ENCODE results near the gene CTNND1.
"Not testable (repeated sequence)": the region's sequence is repeated elsewhere in the genome, so short reads cannot be mapped to it uniquely, and the experiment has no call there.

Gene CTNND1

DNA sequence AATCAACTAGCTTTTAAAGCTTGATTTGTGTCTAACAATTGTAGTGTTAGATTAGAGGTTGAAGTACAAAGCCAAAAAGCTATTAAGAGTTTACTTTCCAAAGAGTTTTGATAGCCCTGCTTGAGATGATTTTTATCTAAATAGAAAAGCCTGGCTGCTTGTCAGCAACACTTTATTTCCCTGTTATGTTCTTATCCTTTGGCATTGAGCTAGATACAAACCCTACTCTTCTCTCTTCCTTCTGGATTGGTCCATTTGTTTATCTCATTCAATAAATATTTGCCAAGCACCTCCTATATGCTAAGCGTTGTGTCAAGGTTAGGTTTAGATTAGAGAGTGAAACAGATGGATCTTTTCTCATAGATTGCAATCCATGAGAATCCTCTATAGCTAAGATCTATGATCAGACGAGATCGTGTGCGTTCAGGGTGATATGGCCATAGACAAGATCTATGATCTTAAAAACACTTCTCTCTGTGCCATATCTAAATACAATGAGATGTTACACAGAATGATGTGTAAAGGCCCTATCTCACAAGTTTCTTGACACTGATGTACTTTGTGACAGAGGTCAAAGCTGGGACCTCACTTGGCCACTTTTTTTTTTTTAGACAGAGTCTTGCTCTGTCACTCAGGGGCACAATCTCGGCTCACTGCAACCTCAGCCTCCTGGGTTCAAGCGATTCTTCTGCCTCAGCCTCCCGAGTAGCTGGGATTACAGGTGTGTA, 57.8 kb downstream of the CTNND1 start:
- no peak for TF ChIP-seq TAF1 (IDR thresholded peaks at IDR 0.05; ENCODE audit: borderline replicate concordance, low read depth, low read length)
- no peak for TF ChIP-seq POLR2AphosphoS5 (IDR thresholded peaks at IDR 0.05; ENCODE audit: low read depth, low read length)
- no peak for TF ChIP-seq POLR2A (IDR thresholded peaks at IDR 0.05; ENCODE audit: low read depth, low read length)
- no peak for FAIRE-seq

DNA sequence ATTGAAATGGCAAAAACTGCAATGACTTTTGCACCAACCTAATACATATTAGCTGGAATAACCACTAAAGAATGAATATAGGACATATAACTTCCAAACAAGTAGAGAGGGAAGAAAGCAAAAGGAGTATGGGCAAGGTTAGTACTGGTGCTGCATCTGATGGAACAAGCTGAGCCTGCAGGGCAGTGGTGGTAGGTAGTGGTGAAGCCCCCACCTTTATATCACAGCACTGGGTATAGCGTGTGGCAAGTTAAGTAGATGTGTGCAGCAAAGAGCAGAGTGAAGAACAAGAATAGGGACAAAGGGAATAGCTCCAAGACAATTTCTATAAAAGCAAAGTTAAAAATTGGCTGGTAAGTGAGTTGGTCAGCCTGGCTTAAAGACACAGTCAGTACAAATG, 62.3 kb downstream of the CTNND1 start:
- no peak for FAIRE-seq
- no peak for DNase-seq (ENCODE audit: insufficient read length)
- no peak for TF ChIP-seq TAF1 (IDR thresholded peaks at IDR 0.05; ENCODE audit: borderline replicate concordance, low read depth, low read length)
- TF ChIP-seq POLR2A (IDR thresholded peaks at IDR 0.05; ENCODE audit: low read depth, low read length): no peak
- TF ChIP-seq POLR2AphosphoS5 (IDR thresholded peaks at IDR 0.05; ENCODE audit: low read depth, low read length): no peak

More for the DNA sequence above, 57.8 kb downstream of the CTNND1 start:
- DNase-seq (ENCODE audit: insufficient read length): no peak

DNA sequence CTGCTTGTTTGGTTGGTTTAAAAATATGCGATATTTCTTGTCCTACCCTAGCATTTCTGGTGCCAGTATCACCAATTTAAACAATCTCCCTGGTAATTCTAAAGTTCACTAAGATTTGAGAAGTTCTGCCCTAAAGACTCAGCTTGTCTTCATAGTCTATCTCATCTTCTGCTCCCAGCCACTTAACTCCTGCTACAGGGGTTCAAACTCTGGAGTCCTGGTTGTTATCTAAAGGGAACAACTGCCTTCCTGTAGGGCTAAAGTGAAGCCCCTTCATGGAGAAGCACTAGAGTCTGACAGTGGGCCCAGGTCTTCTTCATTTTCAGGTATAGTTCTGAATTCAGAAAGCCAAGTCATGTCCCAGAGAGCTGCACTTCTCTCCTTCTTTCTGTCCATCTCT, 73.2 kb downstream of the CTNND1 start:
- no peak for FAIRE-seq
- TF ChIP-seq POLR2AphosphoS5 (IDR thresholded peaks at IDR 0.05; ENCODE audit: low read depth, low read length) (no peak), TAF1 (IDR thresholded peaks at IDR 0.05; ENCODE audit: borderline replicate concordance, low read depth, low read length) (no peak), POLR2A (IDR thresholded peaks at IDR 0.05; ENCODE audit: low read depth, low read length) (no peak)
- no peak for DNase-seq (ENCODE audit: insufficient read length)

DNA sequence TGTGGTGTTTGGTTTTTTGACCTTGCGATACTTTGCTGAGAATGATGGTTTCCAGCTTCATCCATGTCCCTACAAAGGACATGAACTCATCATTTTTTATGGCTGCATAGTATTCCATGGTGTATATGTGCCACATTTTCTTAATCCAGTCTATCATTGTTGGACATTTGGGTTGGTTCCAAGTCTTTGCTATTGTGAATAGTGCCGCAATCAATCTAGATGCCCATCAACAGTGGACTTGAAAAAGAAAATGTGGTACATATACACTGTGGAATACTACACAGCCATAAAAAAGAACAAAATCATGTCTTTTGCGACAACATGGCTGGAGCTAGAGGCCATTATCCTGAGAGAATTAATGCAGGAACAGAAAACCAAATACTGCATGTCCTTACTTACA, 77.0 kb downstream of the CTNND1 start:
- not testable (repeated sequence) for FAIRE-seq; DNase-seq (ENCODE audit: insufficient read length)

- DNase-seq (ENCODE audit: insufficient read length) (no peak), FAIRE-seq (no peak)
- TF ChIP-seq POLR2A (IDR thresholded peaks at IDR 0.05; ENCODE audit: low read depth, low read length) (no peak), POLR2AphosphoS5 (IDR thresholded peaks at IDR 0.05; ENCODE audit: low read depth, low read length) (no peak), TAF1 (IDR thresholded peaks at IDR 0.05; ENCODE audit: borderline replicate concordance, low read depth, low read length) (no peak)
These were observed 81.3 kb downstream of the CTNND1 start for GRCh38 chr11:57842873-57843272.

DNA sequence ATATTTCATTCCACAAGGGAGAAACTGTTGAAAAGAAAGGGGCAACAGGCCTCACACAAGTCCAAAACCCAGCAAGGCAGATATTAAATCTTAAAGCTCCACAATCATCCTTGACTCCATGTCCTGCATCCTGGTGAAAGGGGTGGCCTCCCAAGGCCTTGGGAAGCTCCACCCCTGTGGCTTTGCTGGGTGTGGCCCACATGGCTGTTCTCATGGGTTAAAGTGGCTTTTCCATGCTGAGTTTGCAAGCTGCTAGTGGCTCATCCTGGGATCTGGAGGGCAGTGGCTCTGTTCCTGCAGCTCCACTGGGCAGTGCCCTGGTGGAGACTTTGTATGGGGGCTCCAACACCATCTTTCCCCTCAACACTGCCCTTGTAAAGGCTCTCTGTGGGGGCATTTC, 106.4 kb downstream of the CTNND1 start:
- TF ChIP-seq POLR2A (IDR thresholded peaks at IDR 0.05; ENCODE audit: low read depth, low read length) (no peak), TAF1 (IDR thresholded peaks at IDR 0.05; ENCODE audit: borderline replicate concordance, low read depth, low read length) (no peak), POLR2AphosphoS5 (IDR thresholded peaks at IDR 0.05; ENCODE audit: low read depth, low read length) (no peak)
- no peak for DNase-seq (ENCODE audit: insufficient read length)
- no peak for FAIRE-seq

DNA sequence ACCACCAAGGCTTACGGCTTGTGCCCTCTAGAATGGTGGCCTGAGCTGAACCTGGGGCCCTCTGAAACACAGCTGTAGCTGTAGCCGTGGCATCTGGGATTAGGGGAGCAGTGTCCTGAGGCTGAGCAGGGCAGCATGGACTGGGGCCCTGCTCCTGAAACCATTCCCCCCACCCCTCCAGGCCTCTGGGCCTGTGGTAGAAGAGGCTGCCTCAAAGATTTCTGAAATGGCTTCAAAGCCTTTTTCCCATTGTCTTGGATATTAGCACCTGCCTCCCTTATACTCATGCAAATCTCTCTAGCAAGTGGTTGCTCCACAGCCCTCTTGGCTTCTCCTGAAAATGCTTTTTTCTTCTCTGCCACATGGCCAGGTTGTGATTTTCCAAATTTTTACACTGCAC, 106.9 kb downstream of the CTNND1 start:
- DNase-seq (ENCODE audit: insufficient read length): no peak
- no peak for FAIRE-seq
- TF ChIP-seq TAF1 (IDR thresholded peaks at IDR 0.05; ENCODE audit: borderline replicate concordance, low read depth, low read length): no peak
- no peak for TF ChIP-seq POLR2A (IDR thresholded peaks at IDR 0.05; ENCODE audit: low read depth, low read length)
- no peak for TF ChIP-seq POLR2AphosphoS5 (IDR thresholded peaks at IDR 0.05; ENCODE audit: low read depth, low read length)
